Gastroesophageal sphincter (tissue), 4 donors: ENCODE results near the gene PLN. TPM values are rescaled to one million over a fixed set of nuclear protein-coding genes. Genes with fewer than 3 reads are reported as not detected.

Source experiments
- ATAC-seq: fragments of 150-250 bp; one replicate; pipeline ENCODE4 v1.9.1; 2016; ENCODE audit warnings: mild to moderate bottlenecking, moderate library complexity
- H3K27ac ChIP-seq, 4 donors: fragments of 200-600 bp; sonication (generic) in 3 of 4; 1 replicate in 3 of 4; 2 replicates in 1 of 4; pipeline ENCODE4 v1.5.1; 2016 to 2019
- H3K27me3 ChIP-seq: fragments of 200-600 bp; sonication (generic); one replicate; pipeline ENCODE4 v1.5.1; 2019
- H3K36me3 ChIP-seq, 2 donors: fragments of 200-600 bp; sonication (generic); one replicate each; pipeline ENCODE4 v1.5.1; 2019; ENCODE audit warnings: control low read depth in 1 of 2
- H3K4me1 ChIP-seq, 3 donors: fragments of 200-600 bp; sonication (generic); 1 replicate in 2 of 3; 2 replicates in 1 of 3; pipeline ENCODE4 v1.5.1; 2016 to 2019; ENCODE audit warnings: control low read depth in 2 of 3
- H3K4me3 ChIP-seq, 2 donors: fragments of 200-600 bp; sonication (generic); one replicate each; pipeline ENCODE4 v1.5.1; 2019; ENCODE audit warnings: mild to moderate bottlenecking in 1 of 2, moderate library complexity in 1 of 2
- H3K9me3 ChIP-seq, 3 donors: fragments of 200-600 bp; sonication (generic); one replicate each; pipeline ENCODE4 v1.5.1; 2017 to 2019; ENCODE audit warnings: control low read depth in 2 of 3
- EP300 ChIP-seq: sonication (generic); formaldehyde crosslinking; IDR thresholded peaks from one replicate; pipeline ENCODE4 v1.6.1; 2017; ENCODE audit warnings: antibody characterized with exemption, mild to moderate bottlenecking
- POLR2A ChIP-seq, 2 donors: fragments of 450-650 bp; IDR thresholded peaks; one replicate each; pipeline ENCODE4 v1.6.1; 2017; ENCODE audit warnings: antibody characterized with exemption in 2 of 2, mild to moderate bottlenecking in 2 of 2, moderate library complexity in 1 of 2
- POLR2AphosphoS5 ChIP-seq: sonication (generic); formaldehyde crosslinking; IDR thresholded peaks from one replicate; pipeline ENCODE4 v1.6.1; 2017; ENCODE audit warnings: antibody characterized with exemption
- WGBS, 2 donors: methylation state at CpG; one replicate each; pipeline ENCODE4 v1.1.5; 2018; ENCODE audit warnings: low coverage in 1 of 2; 5-methylcytosine and 5-hydroxymethylcytosine counted together
- total RNA-seq, 4 donors: library from RNA; depleted of rRNA; stranded (reverse); fragments of >200 nt; gene quantifications; one replicate each; pipeline ENCODE4 v1.1.0, GENCODE V29; 2016
- TF ChIP-seq, protein P1 (sequence below), 4 experiments: fragments of 200-600 bp in 2 of 4; fragments of 450-650 bp in 2 of 4; sonication (generic) in 1 of 4; IDR thresholded peaks; one replicate each; pipeline ENCODE4 v1.5.1; 2017 to 2019; ENCODE audit warnings: antibody characterized with exemption in 4 of 4, mild to moderate bottlenecking in 2 of 4, moderate library complexity in 2 of 4

PLN gene
- total RNA-seq, 4 donors from 2014 or later: 318 to 555 (median 484) TPM

DNA sequence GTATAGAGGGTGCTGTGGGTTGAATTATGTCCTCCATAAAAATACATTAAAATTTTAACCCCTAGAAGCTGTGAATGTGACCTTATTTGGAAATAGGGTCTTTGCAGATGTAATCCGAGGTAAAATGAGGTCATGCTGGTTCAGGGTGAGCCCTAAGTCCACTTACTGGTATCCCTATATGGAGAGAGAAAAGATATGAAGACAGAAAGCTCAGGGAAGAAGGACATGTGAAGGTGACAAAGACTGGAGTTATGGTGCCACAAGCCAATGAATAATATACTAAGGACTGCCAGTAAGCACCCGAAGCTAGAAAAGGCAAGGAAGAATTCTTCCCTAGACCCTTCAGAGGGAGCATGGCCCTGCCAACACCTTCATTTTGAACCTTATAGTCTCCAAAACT is 50.2 kb downstream of the PLN start:
- Histone ChIP-seq H3K36me3 (no peaks in the 10 kb centered on the region), H3K4me3 (no peak overlapping the region), H3K27me3 (no peaks in the 10 kb centered on the region), H3K4me1 (peaks cover 0 to 12% (median 0%) of the 10 kb centered on the region in 3 donors), H3K27ac (no peak overlapping the region), H3K9me3 (no peaks in the 10 kb centered on the region)
- TF ChIP-seq, protein P1, sequence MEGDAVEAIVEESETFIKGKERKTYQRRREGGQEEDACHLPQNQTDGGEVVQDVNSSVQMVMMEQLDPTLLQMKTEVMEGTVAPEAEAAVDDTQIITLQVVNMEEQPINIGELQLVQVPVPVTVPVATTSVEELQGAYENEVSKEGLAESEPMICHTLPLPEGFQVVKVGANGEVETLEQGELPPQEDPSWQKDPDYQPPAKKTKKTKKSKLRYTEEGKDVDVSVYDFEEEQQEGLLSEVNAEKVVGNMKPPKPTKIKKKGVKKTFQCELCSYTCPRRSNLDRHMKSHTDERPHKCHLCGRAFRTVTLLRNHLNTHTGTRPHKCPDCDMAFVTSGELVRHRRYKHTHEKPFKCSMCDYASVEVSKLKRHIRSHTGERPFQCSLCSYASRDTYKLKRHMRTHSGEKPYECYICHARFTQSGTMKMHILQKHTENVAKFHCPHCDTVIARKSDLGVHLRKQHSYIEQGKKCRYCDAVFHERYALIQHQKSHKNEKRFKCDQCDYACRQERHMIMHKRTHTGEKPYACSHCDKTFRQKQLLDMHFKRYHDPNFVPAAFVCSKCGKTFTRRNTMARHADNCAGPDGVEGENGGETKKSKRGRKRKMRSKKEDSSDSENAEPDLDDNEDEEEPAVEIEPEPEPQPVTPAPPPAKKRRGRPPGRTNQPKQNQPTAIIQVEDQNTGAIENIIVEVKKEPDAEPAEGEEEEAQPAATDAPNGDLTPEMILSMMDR (IDR thresholded peaks at IDR 0.05): no peak
- no peak for TF ChIP-seq POLR2AphosphoS5
- no peak for TF ChIP-seq EP300
- no peak for TF ChIP-seq POLR2A (IDR thresholded peaks at IDR 0.05)
- no peak for ATAC-seq
- 81 to 90% methylated on average over 2 of the region's 2 CpGs for WGBS, 2 donors

DNA sequence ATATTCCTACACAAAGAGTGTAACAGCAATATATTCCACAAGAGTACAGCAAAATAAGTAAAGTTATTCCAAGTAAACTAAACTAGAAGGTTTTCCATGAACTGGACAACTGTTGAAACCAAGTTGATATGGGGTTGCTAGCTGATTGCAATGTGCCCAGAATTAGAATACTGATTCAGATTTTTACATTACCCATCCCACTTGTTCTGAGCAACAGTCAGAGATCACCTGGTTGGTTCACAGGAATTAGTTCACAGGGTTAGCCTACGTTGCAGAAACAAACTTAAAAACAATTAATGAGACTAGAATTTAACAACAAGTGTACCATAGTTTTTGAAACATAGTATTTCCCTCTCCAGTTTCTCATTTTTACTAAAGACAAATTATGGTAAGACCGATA is 54.2 kb downstream of the PLN start:
- peaks cover 0 to 23% (median 0%) of the 10 kb centered on the region in 3 donors for H3K4me1 ChIP-seq
- H3K4me3 ChIP-seq: no peak overlapping the region
- ATAC-seq: no peak
- no peak overlapping the region for H3K27ac ChIP-seq
- TF ChIP-seq EP300 (no peak), POLR2AphosphoS5 (no peak), POLR2A (IDR thresholded peaks at IDR 0.05) (no peak)
- TF ChIP-seq, protein P1 (IDR thresholded peaks at IDR 0.05): no peak
- H3K9me3 ChIP-seq: no peaks in the 10 kb centered on the region
- H3K27me3 ChIP-seq: no peaks in the 10 kb centered on the region
- WGBS, 2 donors: 76 to 84% methylated on average over 2 of the region's 2 CpGs
- H3K36me3 ChIP-seq: no peaks in the 10 kb centered on the region

DNA sequence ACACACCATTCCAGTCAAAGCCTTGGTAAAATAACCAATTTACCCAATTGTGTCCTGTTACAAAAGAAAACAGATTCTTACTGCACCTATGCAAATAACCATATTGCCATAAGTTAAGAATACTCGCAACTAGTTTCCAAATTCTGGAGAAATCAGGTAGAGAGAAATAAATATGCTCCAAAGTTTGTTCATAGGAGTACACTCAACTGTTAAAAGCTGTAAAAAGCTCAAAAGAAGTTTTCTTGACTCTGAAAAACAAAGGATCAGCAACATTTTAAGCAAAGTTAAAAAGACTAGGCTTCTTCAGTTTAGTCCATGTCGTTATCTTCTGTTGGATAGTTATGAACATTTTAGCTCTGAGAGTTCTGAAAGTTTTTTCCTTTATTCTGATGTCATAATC is 55.3 kb downstream of the PLN start:
- ATAC-seq: no peak
- H3K4me3 ChIP-seq: no peak overlapping the region
- H3K9me3 ChIP-seq: no peaks in the 10 kb centered on the region
- TF ChIP-seq, protein P1 (IDR thresholded peaks at IDR 0.05): no peak
- TF ChIP-seq POLR2A (IDR thresholded peaks at IDR 0.05) (no peak), EP300 (no peak), POLR2AphosphoS5 (no peak)
- H3K4me1 ChIP-seq: peaks cover 0 to 18% (median 0%) of the 10 kb centered on the region in 3 donors
- H3K27ac ChIP-seq: no peak overlapping the region
- whole genome bisulfite sequencing, 2 donors: 89 to 100% methylated on average over 2 of the region's 2 CpGs
- no peaks in the 10 kb centered on the region for H3K36me3 ChIP-seq
- no peaks in the 10 kb centered on the region for H3K27me3 ChIP-seq

DNA sequence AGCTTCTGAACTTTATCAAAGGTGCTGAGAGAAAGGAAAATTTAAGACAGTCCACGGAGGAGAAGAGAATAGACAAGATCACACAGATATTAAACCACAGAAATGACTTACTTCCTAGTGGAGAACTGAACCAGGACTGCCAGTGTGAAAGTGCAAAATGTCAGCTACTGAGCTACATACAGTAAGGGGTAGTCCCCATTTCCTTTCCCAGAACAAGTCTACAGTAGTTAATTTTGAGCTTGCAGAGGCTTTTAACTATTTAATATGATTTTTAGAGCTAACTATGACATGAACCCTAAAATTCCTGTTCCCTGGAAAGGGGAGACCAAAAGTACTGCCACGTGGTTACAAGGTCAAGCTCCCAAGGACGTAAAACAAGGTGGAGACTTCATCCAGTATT is 58.2 kb downstream of the PLN start:
- H3K36me3 ChIP-seq: no peaks in the 10 kb centered on the region
- TF ChIP-seq, protein P1 (IDR thresholded peaks at IDR 0.05): no peak
- TF ChIP-seq POLR2A (IDR thresholded peaks at IDR 0.05): no peak
- no peak for TF ChIP-seq EP300
- TF ChIP-seq POLR2AphosphoS5: no peak
- WGBS, 2 donors: 19 to 28% methylated on average over 3 of the region's 3 CpGs
- ATAC-seq: no peak
- H3K27me3 ChIP-seq: no peaks in the 10 kb centered on the region
- H3K4me1 ChIP-seq: peaks cover 0 to 16% (median 0%) of the 10 kb centered on the region in 3 donors
- H3K9me3 ChIP-seq: no peaks in the 10 kb centered on the region
- no peak overlapping the region for H3K4me3 ChIP-seq
- H3K27ac ChIP-seq: no peak overlapping the region

DNA sequence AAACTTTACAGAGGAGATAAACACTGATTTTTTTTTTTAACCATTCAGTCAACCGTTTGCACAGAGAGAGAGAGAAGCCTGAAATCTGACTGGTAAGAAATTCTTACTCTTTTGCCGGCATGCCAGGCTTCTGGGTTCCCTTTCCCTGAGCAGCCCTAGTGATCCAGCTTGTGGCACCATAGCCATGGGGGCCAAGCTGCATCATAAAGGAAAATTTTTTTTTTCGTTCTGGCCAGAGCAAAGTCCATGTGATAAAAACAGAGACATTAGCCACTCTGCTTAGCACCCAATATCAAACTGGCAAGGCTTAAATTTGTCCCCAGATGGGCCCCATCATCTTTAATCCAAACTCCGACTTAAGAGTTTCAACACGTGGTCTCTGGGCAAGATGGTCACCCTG is 58.8 kb downstream of the PLN start:
- TF ChIP-seq EP300 (no peak), POLR2AphosphoS5 (no peak), POLR2A (IDR thresholded peaks at IDR 0.05) (no peak)
- TF ChIP-seq, protein P1 (IDR thresholded peaks at IDR 0.05): no peak

More for the DNA sequence above, 58.8 kb downstream of the PLN start:
- Histone ChIP-seq H3K27me3 (no peaks in the 10 kb centered on the region), H3K4me1 (peaks cover 0 to 16% (median 0%) of the 10 kb centered on the region in 3 donors), H3K36me3 (no peaks in the 10 kb centered on the region), H3K27ac (no peak overlapping the region), H3K4me3 (no peak overlapping the region), H3K9me3 (no peaks in the 10 kb centered on the region)
- 20 to 47% methylated on average over 1 to 5 of the region's 5 CpGs for WGBS, 2 donors
- no peak for ATAC-seq
